K562 (cell line): Measurements from ENCODE around the gene UAP1. TPM values are rescaled to one million over a fixed set of nuclear protein-coding genes. Genes with fewer than 3 reads are reported as not detected.

Experiments used
- BRCA1 ChIP-seq, 2 experiments: fragments of 450-650 bp in 1 of 2; sonication (generic) in 1 of 2; formaldehyde crosslinking in 1 of 2; IDR thresholded peaks; 2 replicates each; pipeline versions ENCODE4 v1.5.0 to v1.6.1; 2017 to 2020; ENCODE audit warnings: mild to moderate bottlenecking in 1 of 2, missing genetic modification reagents in 1 of 2
- BRD9 ChIP-seq: fragments of 450-650 bp; IDR thresholded peaks from 2 replicates; pipeline ENCODE4 v1.6.1; 2018; ENCODE audit warnings: low read depth; ENCODE audit not compliant: partially characterized antibody
- E2F3 ChIP-seq: fragments of 250-450 bp; sonication (Bioruptor Pico); IDR thresholded peaks from 2 replicates; pipeline ENCODE4 v1.4.0; 2020; ENCODE audit warnings: mild to moderate bottlenecking
- FOS ChIP-seq: IDR thresholded peaks from 3 replicates; pipeline ENCODE4 v1.6.1; 2011; ENCODE audit not compliant: insufficient read length; ENCODE audit errors: extremely low read depth
- FUS ChIP-seq: fragments of 200-400 bp; formaldehyde crosslinking; optimal IDR thresholded peaks from 2 replicates; pipeline ENCODE3; 2017; ENCODE audit warnings: low read depth, low read length
- MAZ ChIP-seq, 2 experiments: fragments of 450-650 bp in 1 of 2; sonication (generic) in 1 of 2; formaldehyde crosslinking; IDR thresholded peaks in 1 of 2; conservative IDR thresholded peaks in 1 of 2; 2 replicates each; pipeline versions ENCODE4 v1.4.0 to v1.5.0; 2020; ENCODE audit warnings: mild to moderate bottlenecking in 1 of 2, missing genetic modification reagents in 1 of 2
- MCM2 ChIP-seq: fragments of 450-650 bp; IDR thresholded peaks from 2 replicates; pipeline ENCODE4 v1.6.1; 2017; ENCODE audit warnings: low read depth, mild to moderate bottlenecking
- MCM3 ChIP-seq: fragments of 450-650 bp; IDR thresholded peaks from 2 replicates; pipeline ENCODE4 v1.6.1; 2016
- MECOM ChIP-seq: fragments of 250-450 bp; sonication (Bioruptor Pico); IDR thresholded peaks from 2 replicates; pipeline ENCODE4 v1.8.0; 2022; ENCODE audit warnings: inconsistent platforms
- POLR2G ChIP-seq: fragments of 200-400 bp; formaldehyde crosslinking; IDR thresholded peaks from 2 replicates; pipeline ENCODE4 v1.6.1; 2017; ENCODE audit warnings: low read depth, mild to moderate bottlenecking, antibody characterized with exemption, low read length, moderate library complexity
- POLR2H ChIP-seq: IDR thresholded peaks from 2 replicates; pipeline ENCODE4 v1.6.1; 2016; ENCODE audit warnings: missing genetic modification characterization, low read depth, mild to moderate bottlenecking, control low read depth, missing compliant biosample characterization, moderate library complexity
- PTBP1 ChIP-seq: fragments of 200-400 bp; formaldehyde crosslinking; IDR thresholded peaks from 2 replicates; pipeline ENCODE4 v1.6.1; 2017; ENCODE audit warnings: low read depth, low read length
- RBM25 ChIP-seq: fragments of 200-400 bp; formaldehyde crosslinking; IDR thresholded peaks from 2 replicates; pipeline ENCODE4 v1.6.1; 2018; ENCODE audit warnings: low read length, low read depth, moderate library complexity; ENCODE audit not compliant: severe bottlenecking
- SAFB2 ChIP-seq: fragments of 200-400 bp; formaldehyde crosslinking; IDR thresholded peaks from 2 replicates; pipeline ENCODE4 v1.6.1; 2018; ENCODE audit warnings: borderline replicate concordance, low read length, low read depth, moderate library complexity; ENCODE audit not compliant: severe bottlenecking
- ZNF584 ChIP-seq: fragments of 200-800 bp; sonication (Bioruptor generic); IDR thresholded peaks from 2 replicates; pipeline ENCODE4 v1.6.1; 2016; ENCODE audit warnings: low read depth, mild to moderate bottlenecking, missing genetic modification characterization, missing compliant biosample characterization
- polyA plus RNA-seq, 8 experiments: library from polyadenylated mRNA; depleted of rRNA in 4 of 8; stranded (reverse) in 5 of 8; unstranded in 3 of 8; fragments of >200 nt; fragmentation: Nextera tagmentation in 2 of 8; fragmentation: Illumina TruSeq in 1 of 8; extraction: Ambion mirVana in 2 of 8; extraction: Trizol in 1 of 8; gene quantifications; 2 replicates each; pipeline versions ENCODE4 v1.2.1 to v1.2.3, GENCODE V29; 2011 to 2014; ENCODE audit warnings: inconsistent platforms in 1 of 8, missing spikeins in 1 of 8
- total RNA-seq, 7 experiments: library from RNA; depleted of rRNA in 6 of 7; stranded (reverse); fragments of >200 nt in 6 of 7; fragmentation: Illumina TruSeq in 2 of 7; extraction: Trizol in 2 of 7; gene quantifications; 2 replicates each; pipeline versions ENCODE4 v1.2.1 to v1.2.3, GENCODE V29; 2011 to 2021; ENCODE audit warnings: low replicate concordance in 1 of 7
- TF ChIP-seq, protein P1 (sequence below), 2 experiments: IDR thresholded peaks in 1 of 2; conservative IDR thresholded peaks in 1 of 2; 2 replicates each; pipeline ENCODE4 v1.6.1; 2016; ENCODE audit warnings: low read depth in 2 of 2, mild to moderate bottlenecking in 1 of 2, missing compliant biosample characterization in 1 of 2, missing genetic modification characterization in 1 of 2, moderate library complexity in 1 of 2
- TF ChIP-seq, protein P2 (sequence below): conservative IDR thresholded peaks from 2 replicates; pipeline ENCODE4 v1.6.1; 2011; ENCODE audit warnings: low read depth, mild to moderate bottlenecking, low read length; ENCODE audit not compliant: control insufficient read depth
- TF ChIP-seq, protein P3 (sequence below): fragments of 250-450 bp; sonication (Bioruptor Pico); IDR thresholded peaks from 2 replicates; pipeline ENCODE4 v1.5.0; 2022; ENCODE audit warnings: mild to moderate bottlenecking
- TF ChIP-seq, protein P4 (sequence below): fragments of 450-650 bp; IDR thresholded peaks from 2 replicates; pipeline ENCODE4 v1.6.1; 2016

The UAP1 gene
- total and polyA plus RNA-seq, 9 of the 15 experiments (the other 6 are each of a cell fraction or from before 2014, with no cell fraction given) = 182 to 317 (median 213) TPM

DNA sequence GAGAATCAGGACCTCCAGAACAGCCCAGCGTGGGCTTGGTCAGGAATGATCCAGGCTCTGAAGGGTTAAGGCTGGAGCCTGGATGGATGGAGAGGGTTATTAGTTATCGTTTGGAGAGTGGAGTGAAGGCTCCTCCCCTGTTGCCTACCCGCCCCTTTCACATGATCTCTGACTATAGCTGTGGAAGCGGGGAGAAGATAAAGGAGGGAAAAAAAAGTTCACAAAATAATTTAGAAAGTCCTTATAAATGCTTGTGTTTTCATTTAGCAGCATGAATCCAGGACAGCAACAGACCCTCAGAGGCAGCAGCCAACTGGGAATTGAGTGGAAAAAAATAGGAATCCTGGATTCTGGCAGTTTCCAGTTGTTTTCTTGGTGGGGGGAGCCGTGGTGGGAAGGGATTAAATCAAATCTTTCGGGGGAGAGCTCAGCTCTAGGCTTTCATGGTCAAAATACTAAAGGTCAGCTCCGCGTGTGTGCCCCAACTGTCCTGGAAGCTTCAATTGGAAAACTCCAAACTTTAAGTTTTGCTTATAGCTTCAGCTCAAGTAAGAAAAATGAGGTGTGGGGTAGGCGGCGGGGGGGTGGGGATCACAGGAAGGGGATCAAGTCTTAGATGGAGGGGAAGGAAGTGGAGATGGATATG lies 70.1 kb downstream of the UAP1 start (continued):
- TF ChIP-seq FOS (no peak), PTBP1 (no peak), BRD9 (peak; percentile 41), SAFB2 (no peak), RBM25 (no peak), POLR2G (no peak), POLR2H (tag) (peak; percentile 62; the same call in 1 of the 2 replicates), MAZ (CRISPR knock-in tag; conservative IDR thresholded peaks at IDR 0.05 in 1 of 2, IDR thresholded peaks at IDR 0.05 in 1 of 2) (0 out of 4 replicates have a peak, but pooled peaks of 1 of the 2 experiments have one; percentile 31), MCM3 (no peak), ZNF584 (CRISPR knock-in tag) (no peak), MCM2 (no peak), FUS (no peak), BRCA1 (IDR thresholded peaks at IDR 0.05) (no peak), BRCA1 (CRISPR knock-in tag; IDR thresholded peaks at IDR 0.05) (no peak), MECOM (CRISPR knock-in tag) (no peak), E2F3 (no peak)
- TF ChIP-seq, protein P1, sequence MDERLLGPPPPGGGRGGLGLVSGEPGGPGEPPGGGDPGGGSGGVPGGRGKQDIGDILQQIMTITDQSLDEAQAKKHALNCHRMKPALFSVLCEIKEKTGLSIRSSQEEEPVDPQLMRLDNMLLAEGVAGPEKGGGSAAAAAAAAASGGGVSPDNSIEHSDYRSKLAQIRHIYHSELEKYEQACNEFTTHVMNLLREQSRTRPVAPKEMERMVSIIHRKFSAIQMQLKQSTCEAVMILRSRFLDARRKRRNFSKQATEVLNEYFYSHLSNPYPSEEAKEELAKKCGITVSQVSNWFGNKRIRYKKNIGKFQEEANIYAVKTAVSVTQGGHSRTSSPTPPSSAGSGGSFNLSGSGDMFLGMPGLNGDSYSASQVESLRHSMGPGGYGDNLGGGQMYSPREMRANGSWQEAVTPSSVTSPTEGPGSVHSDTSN (CRISPR knock-in tag; IDR thresholded peaks at IDR 0.05; ENCODE audit: low read depth) = no peak
- TF ChIP-seq, protein P1 (tag; conservative IDR thresholded peaks at IDR 0.05; ENCODE audit: low read depth) = peak; percentile 39
- TF ChIP-seq, protein P2, sequence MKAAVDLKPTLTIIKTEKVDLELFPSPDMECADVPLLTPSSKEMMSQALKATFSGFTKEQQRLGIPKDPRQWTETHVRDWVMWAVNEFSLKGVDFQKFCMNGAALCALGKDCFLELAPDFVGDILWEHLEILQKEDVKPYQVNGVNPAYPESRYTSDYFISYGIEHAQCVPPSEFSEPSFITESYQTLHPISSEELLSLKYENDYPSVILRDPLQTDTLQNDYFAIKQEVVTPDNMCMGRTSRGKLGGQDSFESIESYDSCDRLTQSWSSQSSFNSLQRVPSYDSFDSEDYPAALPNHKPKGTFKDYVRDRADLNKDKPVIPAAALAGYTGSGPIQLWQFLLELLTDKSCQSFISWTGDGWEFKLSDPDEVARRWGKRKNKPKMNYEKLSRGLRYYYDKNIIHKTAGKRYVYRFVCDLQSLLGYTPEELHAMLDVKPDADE = no peak
- TF ChIP-seq, protein P3, sequence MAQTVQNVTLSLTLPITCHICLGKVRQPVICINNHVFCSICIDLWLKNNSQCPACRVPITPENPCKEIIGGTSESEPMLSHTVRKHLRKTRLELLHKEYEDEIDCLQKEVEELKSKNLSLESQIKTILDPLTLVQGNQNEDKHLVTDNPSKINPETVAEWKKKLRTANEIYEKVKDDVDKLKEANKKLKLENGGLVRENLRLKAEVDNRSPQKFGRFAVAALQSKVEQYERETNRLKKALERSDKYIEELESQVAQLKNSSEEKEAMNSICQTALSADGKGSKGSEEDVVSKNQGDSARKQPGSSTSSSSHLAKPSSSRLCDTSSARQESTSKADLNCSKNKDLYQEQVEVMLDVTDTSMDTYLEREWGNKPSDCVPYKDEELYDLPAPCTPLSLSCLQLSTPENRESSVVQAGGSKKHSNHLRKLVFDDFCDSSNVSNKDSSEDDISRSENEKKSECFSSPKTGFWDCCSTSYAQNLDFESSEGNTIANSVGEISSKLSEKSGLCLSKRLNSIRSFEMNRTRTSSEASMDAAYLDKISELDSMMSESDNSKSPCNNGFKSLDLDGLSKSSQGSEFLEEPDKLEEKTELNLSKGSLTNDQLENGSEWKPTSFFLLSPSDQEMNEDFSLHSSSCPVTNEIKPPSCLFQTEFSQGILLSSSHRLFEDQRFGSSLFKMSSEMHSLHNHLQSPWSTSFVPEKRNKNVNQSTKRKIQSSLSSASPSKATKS (CRISPR knock-in tag) = no peak
- TF ChIP-seq, protein P4, sequence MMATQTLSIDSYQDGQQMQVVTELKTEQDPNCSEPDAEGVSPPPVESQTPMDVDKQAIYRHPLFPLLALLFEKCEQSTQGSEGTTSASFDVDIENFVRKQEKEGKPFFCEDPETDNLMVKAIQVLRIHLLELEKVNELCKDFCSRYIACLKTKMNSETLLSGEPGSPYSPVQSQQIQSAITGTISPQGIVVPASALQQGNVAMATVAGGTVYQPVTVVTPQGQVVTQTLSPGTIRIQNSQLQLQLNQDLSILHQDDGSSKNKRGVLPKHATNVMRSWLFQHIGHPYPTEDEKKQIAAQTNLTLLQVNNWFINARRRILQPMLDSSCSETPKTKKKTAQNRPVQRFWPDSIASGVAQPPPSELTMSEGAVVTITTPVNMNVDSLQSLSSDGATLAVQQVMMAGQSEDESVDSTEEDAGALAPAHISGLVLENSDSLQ = 0 out of 2 replicates have a peak, but pooled peaks have one; percentile 4
